ENCODE data around the gene GIGYF1.
"Not testable (repeated sequence)": the region's sequence is repeated elsewhere in the genome, so short reads cannot be mapped to it uniquely, and the experiment has no call there.

GIGYF1 gene

DNA sequence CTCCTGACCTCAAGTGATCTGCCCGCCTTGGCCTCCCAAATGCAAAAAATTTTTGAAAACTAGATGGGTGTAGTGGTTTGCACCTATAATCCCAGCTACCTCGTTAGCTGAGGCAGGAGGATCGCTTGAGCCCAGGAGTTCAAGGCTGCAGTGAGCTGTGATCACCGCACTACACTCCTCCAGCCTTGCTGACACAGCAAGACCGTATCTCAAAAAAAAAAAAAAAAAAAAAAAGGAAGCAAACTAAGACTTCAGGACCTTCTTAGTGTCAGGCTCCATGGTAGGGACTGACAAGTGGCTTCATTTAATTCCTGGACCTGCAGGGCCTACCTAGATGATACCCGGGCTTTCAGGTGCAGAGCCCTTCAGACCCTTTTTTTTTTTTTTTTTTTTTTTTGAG lies 14.3 kb upstream of the GIGYF1 start:
- no peak for DNase-seq

DNA sequence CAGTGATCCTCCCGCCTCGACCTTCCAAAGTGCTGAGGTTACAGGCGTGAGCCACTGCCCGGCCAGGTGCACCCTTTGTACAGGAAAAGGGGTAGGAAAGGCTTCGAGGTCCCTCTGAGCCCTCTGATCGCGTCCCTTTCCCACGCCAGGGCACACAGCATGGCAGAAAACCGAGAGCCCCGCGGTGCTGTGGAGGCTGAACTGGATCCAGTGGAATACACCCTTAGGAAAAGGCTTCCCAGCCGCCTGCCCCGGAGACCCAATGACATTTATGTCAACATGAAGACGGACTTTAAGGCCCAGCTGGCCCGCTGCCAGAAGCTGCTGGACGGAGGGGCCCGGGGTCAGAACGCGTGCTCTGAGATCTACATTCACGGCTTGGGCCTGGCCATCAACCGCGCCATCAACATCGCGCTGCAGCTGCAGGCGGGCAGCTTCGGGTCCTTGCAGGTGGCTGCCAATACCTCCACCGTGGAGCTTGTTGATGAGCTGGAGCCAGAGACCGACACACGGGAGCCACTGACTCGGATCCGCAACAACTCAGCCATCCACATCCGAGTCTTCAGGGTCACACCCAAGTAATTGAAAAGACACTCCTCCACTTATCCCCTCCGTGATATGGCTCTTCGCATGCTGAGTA lies 12.7 kb upstream of the GIGYF1 start:
- DNase-seq, result no peak

DNA sequence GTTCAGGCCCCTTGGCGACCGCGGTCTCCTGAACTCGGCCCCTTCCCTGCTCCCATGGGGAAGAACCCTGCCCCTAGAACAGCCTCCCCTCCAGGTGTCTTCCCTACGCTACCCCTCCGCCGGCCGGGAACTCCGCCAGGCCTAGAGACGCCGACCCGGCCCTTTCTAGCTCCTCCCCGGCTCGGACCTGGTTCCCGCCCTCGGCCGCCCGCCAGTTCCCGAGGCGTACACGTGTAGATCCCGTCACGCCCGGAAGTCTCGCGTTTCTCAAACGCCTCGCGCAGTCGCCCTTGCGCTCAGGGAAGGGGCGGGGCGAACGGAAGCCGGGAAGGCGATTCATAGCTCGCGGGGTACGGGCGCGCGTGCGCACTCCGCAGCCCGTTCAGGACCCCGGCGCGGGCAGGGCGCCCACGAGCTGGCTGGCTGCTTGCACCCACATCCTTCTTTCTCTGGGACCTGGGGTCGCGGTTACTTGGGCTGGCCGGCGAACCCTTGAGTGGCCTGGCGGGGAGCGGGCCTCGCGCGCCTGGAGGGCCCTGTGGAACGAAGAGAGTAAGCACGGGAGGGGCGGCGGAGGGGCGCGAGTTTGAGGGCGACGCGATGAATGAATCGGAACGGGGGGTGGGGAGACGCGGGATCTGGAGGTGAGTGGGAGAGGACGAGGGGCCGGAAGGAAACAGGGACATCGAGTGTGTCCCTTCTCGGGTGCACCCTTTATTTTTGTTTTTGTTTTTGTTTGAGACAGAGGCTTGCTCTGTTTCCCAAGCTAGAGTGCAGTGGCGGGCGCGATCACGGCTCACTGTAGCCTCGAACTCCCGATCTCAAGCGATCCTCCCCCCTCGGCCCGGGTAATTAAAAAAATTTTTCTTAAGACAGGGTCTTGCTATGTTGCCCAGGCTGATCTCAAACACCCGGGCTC lies 12.0 kb upstream of the GIGYF1 start, which contains the start of gene POP7:
POP7 (plus strand) TSS at position 369 of the 919 bp plus-strand sequence. CDS start 710 bp downstream, outside the sequence.
- DNase-seq, result peak; percentile 97

DNA sequence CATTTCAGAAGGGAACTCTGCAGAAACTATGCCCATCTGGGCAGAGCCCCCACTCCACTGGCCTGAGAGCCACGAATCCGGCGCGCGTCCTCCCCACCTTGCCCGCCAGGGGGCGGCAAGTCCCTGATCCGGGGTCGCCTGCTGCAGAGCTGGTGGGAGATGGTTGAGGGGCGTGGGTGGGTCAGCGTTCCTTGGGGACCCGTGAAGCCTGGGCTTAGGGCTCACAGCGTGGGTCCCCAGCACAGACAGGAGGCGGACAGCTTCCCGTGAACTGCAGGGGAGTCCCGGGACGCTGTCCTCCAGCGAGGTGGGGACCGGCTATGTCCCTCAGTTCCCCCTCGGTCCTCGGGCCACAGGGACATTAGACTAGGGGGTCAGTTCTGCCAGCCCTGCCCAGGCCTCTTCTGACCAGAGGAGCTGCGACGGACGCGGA lies 11.3 kb upstream of the GIGYF1 start:
- DNase-seq, result no peak

DNA sequence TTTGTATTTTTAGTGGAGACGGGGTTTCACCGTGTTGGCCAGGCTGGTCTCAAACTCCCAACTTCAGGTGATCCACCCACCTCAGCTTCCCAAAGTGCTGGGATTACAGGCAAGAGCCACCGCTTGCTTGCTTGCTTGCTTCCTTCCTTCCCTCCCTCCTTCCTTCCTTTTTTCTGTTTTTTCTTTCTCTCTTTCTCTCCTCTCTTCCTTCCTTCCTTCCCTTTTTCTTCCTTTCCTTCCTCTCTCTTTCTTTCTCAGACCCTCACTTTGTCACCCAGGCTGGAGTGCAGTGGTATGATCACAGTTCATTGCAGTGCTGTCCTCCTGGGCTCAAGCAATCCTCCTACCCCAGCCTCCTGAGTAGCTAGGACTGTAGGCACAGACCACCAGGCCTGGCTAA lies 7.0 kb upstream of the GIGYF1 start:
- not testable (repeated sequence) for DNase-seq

DNA sequence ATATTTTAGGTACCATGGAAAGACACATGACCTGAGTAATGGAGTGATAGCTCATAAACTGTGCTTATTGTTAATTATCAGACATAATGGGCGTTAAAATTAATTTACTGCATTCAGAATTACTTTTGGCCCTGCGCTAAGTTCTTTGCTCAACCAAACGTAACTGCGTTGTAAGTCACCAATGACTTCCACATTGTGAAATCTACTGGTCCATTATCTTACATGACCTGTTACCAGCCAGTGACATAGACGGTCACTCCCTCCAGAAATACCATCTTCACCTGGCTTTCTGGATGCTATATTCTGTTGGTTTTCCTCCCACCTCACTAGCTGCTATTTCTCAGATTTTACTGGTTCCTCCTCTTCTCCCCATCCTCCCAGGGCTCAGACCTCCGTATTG lies 5.0 kb upstream of the GIGYF1 start:
- DNase-seq, result no peak

DNA sequence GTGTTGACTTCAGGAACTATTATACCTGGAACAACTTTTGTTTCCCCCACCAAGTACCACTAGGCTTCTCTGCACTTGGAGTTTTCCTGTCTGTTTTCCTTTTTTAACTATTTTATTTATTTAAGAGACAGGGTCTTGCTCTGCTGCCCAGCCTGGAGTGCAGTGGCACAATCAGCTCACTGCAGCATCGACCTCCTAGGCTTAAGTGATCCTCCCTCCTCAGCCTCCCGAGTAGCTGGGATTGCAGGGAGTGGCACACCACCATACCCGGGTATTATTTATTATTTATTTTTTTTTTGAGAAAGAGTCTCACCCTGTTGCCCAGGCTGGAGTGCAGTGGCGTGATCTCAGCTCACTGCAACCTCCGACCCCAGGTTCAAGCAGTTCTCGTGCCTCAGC lies 2.1 kb upstream of the GIGYF1 start:
- no peak for DNase-seq

DNA sequence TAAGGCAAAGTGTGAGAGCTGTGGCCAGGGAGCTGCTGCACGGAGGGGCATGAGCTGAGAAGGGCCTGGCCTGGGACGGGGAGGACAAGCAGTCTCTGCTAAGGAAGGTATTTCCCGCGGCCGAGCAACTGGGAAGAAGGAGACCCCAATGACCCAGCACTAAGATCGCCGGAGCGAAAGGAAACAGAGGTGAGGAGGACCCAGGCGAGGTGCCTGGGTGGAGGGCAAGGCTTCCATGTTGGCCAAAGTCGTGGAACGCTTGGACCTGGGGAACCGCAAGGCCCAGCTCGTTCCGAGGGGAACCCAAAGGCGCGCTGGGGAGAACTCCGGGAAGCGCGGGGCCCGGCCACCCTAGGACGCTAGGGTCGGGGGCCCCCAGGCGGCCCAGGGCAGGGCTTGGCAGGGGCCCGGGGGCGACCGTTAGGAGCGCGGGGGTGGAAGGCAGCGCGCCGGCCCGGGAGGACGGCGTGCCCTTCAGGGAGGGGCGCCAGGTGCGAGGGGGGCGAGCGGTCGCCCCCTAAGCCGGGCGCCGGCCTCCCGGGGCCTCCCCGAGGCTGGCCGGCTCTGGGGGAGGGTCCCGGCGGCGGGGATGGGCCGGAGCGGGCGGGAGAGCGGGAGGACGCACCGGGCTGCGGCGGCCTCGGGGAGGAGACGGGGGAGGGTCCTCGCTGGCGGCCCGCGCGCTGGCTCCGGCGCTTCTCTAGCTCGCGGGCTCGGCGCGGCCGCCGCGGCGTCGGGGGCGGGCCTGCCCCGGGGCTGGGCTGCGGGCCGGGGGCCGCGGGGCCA lies 545 bp downstream of the GIGYF1 start:
- peak; percentile 53 for DNase-seq

DNA sequence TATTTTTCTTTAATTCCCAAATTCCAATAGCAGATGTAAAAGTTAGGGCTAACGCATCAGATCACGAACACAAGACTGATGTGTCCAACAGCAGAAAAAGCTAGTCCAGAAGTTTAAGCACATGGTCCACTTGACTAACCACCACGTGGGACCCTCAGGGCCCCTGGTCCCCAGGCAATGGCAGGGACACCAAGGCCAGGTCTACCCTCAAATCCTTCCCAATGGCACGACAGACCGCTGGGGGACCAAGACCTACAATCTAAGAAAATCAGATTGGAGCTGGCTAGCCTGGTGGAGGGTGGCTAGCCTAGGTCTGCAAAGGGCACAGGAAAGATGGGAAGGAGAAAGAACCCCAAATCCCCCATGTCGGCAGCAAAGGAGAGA lies 1.5 kb downstream of the GIGYF1 start:
- no peak for DNase-seq

DNA sequence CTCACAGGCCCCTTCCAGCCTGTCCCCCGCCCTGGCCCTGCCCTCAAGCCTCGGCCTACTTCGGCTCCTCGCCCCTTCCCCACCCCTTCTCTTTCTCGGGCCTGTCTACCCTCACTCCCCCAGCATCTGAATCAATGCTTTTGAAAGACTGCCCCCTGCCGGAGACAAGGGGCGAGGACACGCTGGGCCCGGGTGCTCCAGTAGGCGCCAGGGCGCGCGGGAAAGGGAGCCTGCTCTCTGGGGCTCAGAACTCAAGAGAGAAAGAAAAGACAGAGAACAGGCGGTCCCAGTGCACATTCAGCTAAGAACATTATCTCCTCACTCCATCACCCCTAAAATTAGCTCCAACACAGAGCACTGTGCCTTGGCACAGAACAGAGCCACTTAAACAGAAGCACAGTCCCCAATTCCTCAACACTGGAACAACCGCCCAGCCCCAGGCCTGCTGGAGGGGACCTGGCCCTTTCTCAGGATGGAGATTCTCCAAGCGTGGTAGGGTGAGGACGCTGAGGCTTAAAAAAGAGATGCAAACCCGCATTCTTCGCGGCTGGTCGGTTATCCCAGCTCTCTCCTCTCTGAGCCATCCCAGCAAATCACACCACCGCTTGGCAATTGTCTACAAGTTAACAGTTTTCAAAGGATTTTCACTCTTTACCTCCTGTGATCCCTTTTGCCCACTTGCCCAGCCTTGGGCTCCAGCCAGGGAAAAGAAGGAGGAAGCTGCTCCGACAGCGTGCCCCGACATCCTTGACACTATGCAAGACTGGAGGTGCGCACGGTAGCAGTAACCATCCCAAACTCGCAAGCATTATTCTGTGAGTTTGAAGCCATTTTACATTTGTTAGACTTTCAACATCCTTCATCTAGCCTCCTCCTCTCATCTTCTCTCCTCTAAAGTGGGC lies 2.1 kb downstream of the GIGYF1 start:
- peak; percentile 67 for DNase-seq

DNA sequence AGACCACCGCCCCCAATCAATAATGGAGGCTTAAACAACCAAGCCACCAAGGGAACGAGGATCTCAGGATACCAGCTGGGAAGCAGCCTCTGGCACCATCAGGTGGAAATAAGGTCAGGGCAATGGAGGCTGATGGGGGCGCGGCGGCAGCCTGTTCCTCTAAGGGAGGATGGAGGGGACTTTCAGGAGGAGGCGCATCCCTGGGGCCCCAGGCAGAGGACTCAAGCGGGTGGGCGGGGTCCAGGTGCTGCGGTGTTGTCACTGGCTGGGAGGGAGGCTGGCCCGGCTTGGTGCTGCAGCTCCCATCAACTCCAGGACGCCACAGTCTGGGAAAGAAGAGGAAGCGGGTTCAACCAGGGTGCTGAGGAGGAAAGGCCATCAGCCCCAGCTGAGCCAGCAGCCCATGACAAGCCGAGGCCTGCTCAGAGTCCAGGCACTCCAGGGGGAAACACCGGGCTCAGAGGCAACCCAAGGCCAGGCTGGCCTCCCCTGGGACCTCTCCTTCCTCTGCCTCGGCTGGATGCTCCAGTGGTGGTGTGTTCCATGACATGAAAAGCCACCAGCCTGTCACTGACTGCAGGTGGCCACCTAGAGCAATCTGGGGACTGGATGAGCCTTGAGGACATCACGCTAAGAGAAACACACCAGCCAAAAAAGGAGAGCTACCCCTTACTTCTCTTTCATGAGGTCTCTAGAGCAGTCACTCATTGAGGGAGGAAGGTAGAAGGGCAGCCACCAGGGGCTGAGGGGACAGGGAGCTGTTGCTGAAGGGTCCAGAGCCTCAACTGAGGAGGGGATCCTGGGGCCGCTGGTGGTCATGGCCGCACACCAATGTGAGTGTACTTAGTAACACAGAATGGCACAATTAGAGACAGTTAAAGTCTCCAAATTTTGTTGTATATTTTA lies 4.6 kb downstream of the GIGYF1 start:
- no peak for DNase-seq

DNA sequence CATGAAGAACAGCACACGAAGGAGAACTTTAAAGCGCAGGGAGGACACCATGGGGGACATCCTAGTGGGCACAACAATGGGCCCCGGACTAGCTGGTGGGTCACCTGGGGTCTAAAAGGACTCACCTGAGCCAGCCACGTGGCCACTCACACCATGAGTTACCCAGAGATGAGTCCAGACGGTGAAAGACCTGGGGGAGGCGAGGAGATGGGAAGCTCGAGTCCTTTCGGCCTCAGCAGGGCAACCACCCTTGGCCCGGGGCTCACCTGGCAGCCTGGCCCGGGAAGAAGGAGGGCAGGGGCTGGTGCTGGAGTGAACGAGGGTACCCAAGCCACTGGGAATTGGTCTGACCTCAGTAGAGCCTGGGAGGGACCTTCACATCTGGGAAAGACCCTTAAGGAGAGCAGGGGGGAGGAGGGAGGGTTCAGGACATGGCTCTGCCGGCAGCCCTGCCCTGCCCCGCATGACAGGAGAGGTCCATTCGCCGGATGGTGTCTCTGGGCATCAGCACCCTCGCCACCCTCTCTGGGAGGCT lies 5.7 kb downstream of the GIGYF1 start:
- no peak for DNase-seq

DNA sequence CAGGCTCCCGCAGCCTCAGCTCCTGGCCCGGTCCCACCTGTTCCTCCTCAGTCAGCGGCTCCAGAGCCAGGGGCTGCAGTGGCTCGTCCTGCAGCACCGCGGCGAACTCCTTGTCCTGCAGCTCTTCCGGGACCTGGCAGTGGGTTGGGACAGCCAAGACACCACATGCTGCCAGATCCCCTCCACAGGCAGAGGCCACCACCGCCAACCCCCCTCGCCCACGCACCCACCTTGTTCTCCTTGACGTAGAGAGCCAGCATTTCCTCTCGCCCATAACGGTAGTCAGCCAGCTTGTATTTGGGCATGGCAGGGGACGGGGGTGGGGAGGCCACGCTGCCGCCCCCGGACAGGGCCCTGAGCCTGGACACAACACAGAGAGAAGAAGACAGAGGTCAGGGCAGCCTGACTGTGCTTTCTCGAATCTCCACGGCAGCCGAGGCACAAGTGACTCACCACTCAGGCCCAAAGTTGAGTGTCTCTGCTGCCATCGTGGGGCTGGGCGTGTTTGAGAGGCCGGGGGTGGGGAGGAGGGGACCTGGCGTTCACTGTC lies 6.2 kb downstream of the GIGYF1 start:
- no peak for DNase-seq

DNA sequence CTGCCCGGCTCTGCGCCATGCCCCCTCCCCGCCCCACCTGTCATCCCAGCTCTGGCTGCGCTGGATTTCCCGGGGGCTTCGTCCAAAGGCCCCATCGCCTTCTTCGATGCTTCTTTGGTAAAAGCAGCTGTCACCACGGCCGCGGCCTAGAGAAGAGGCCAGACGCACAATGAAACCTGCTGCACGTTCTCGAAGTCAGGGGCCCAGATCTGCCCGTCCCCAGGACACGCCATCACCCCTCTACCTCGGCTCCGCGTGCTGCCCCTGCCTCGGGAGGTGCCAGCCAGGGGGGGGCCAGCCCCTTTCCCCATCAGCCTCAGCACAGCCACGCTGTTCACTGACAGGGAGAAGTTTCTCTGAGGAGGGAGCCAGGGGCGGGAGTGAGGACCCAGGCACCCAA lies 6.8 kb downstream of the GIGYF1 start:
- DNase-seq, result no peak

DNA sequence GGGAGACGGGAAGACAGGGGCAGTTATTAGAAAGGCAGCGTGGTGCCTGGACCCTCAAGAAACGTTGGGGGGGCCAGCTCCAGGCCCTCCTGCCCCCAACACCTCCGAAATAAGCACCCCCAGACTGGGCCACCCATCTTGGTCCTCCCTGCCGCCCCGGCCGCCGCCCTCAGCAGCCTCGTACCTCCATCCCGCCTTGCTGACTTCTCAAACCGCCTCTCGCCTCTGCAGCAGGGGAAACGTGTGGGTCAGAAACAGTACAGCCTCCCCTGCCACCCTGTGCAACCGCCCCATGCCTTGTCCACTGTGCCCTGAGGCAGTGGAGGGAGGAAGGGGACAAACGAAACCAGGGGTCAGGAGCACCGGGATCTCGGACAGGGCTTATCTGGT lies 7.2 kb downstream of the GIGYF1 start:
- no peak for DNase-seq

DNA sequence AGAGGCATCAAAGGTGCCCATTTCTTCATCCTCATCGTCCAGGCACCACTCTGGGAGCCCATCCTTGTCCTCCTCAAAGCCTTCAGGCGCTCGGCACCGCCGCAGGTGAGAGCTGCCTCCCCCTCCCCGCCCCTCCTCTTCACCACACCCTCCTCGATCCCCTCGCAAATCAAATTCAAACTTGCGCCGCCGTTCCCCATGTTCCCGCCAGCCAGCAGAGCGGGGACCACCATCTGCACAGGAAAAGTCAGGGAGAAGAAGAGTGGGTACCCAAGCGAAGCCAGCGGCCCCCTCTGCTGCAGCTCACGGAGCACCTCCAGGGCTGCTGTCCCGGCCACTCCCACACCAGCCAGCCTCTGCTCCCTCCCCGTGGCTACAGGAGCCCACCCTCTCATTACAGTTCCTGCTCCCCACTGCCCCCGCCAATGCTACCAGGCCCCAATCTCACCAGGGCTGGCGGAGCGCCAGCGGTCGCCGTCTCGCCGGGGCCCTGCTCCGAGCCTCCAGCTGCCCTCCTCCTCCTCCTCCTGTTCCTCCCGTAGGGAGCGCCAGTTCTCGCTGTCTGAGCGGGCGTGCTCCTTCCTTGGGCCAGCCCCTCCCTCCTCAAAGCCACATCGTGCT lies 7.7 kb downstream of the GIGYF1 start:
- DNase-seq, result no peak

DNA sequence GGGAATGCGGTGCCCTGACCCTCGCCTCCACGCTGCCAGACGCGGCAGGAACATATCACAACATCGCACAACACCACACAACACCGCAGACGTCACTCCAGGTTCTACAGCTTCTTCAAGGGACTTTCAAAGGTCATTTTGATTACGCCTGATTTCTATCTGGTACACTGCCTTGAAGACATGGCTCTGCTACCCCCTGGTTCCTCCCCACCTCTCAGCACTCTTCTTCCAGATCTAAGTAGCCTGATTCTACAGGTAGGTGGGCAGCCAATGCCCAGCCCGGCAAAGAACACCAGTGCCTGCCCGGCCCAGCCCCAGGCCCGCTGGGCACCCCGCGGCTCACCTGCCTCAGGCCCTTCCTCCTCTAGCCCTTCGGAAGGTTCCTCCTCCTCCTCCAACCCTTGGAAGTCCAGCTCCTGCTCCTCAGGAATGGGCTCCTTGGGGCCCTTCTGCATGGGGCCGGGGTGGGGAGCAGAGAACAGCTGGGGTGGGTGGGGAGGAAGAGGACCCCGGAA lies 8.4 kb downstream of the GIGYF1 start:
- DNase-seq, result no peak

DNA sequence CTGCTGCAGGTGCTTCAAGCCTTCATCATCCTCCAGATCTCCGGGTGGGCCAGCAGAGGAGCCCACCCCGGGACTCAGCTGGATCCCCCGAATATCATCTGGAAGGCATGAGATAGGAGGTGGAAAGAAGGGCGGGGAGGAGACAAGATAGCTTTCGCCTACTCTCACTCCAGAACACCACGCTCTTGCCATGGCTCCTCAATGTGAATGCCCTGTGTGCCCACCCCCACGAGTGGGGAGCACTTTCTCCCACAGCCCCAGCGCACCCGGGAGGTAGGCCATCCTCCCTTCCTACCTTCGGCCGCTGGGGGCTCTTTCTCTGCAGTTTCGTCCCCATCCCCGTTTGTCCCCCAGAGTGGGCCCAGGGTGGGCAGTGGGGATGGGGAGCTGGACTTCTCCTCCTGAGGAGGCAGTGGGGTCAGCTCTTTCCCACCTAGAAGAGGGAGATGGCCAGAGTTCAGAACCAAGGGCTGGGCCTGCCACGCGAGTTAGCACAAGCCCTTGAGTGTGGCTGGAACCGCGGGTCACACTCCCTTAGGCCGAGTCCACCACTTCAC lies 8.9 kb downstream of the GIGYF1 start:
- no peak for DNase-seq

DNA sequence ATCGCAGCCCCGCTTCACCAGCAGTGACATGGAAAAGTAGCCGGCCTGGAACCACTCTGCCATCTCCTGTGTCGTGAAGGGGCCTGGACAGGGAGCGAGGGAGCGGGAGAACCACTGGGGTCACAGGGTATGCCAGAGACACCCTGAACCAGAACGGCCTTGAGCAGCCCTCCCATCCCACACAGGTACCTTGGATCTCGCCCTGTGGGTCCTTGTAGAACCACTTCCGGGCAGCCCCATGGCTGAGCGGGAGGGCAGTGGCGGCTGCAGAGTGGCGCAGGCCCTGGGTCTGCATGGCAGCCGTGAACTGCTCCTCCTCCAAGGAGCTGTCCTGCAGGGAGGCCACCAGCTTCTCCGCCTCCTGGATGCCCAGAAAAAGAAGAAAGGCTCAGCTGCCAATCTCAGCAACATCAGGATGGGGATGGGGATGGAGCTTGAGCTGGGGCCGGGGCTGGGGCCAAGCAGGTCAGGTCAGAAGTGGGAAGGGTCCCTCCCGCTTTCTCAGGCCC lies 9.5 kb downstream of the GIGYF1 start:
- no peak for DNase-seq

Measured in right kidney (tissue), 1 donor.